Fibroblast of villous mesenchyme (primary cell): ENCODE results near the gene TRIML1. TPM values are rescaled to one million over a fixed set of nuclear protein-coding genes. Genes with fewer than 3 reads are reported as not detected.

Experiments
- DNase-seq: peaks from one replicate; pipeline ENCODE4 v3.0.0-alpha.2; 2010; ENCODE audit warnings: low read depth
- H3K4me3 ChIP-seq: 2 replicates; pipeline ENCODE4 v1.5.1; 2011; ENCODE audit warnings: low read depth, mild to moderate bottlenecking, low read length
- total RNA-seq: library from RNA; depleted of rRNA; stranded (reverse); fragments of >200 nt; gene quantifications from 2 replicates; pipeline ENCODE4 v1.2.3, GENCODE V29; 2012
- TF ChIP-seq, protein P1 (sequence below): IDR thresholded peaks from 2 replicates; pipeline ENCODE4 v1.5.1; 2012; ENCODE audit warnings: low read depth, mild to moderate bottlenecking, low read length; ENCODE audit not compliant: insufficient read depth

The TRIML1 gene
- total RNA-seq, 1 donor: not detected

DNA sequence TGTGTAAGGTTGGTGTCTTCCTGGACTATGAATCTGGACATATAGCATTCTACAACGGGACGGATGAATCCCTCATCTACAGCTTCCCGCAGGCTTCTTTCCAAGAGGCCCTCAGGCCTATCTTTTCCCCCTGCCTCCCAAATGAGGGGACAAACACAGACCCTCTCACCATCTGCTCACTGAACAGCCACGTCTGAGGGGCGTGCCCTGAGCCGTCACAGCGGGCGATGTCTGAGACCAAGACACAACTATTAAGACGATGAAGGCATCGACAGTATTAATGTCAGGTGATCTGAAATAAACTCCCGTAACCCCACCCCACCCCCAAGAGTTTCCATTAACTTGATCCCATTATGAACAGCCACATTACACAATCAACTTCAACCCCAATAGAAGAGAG lies 7.9 kb downstream of the TRIML1 start:
- TF ChIP-seq, protein P1, sequence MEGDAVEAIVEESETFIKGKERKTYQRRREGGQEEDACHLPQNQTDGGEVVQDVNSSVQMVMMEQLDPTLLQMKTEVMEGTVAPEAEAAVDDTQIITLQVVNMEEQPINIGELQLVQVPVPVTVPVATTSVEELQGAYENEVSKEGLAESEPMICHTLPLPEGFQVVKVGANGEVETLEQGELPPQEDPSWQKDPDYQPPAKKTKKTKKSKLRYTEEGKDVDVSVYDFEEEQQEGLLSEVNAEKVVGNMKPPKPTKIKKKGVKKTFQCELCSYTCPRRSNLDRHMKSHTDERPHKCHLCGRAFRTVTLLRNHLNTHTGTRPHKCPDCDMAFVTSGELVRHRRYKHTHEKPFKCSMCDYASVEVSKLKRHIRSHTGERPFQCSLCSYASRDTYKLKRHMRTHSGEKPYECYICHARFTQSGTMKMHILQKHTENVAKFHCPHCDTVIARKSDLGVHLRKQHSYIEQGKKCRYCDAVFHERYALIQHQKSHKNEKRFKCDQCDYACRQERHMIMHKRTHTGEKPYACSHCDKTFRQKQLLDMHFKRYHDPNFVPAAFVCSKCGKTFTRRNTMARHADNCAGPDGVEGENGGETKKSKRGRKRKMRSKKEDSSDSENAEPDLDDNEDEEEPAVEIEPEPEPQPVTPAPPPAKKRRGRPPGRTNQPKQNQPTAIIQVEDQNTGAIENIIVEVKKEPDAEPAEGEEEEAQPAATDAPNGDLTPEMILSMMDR: no peak
- DNase-seq: no peak
- H3K4me3 ChIP-seq: no peak overlapping the region

DNA sequence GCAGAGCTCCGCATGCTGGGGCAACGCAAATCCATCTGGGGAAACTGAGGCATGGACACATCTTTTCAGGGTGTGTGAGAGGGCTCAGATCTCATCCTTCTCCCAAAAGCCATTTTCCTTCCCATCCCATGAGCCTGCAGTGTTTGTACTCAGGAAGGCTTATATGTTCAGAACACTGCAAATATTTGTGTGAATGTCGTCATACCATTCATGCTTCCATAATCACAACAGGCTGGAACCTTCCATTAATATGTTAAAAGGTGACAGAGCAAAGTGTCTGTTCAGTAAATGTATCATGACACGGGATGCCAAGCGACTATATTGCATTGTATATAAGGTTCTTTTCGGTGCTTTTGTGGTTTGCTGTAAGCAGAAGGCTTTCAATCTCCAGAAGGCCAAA lies 8.5 kb downstream of the TRIML1 start:
- H3K4me3 ChIP-seq: no peak overlapping the region
- DNase-seq: no peak
- TF ChIP-seq, protein P1: no peak

DNA sequence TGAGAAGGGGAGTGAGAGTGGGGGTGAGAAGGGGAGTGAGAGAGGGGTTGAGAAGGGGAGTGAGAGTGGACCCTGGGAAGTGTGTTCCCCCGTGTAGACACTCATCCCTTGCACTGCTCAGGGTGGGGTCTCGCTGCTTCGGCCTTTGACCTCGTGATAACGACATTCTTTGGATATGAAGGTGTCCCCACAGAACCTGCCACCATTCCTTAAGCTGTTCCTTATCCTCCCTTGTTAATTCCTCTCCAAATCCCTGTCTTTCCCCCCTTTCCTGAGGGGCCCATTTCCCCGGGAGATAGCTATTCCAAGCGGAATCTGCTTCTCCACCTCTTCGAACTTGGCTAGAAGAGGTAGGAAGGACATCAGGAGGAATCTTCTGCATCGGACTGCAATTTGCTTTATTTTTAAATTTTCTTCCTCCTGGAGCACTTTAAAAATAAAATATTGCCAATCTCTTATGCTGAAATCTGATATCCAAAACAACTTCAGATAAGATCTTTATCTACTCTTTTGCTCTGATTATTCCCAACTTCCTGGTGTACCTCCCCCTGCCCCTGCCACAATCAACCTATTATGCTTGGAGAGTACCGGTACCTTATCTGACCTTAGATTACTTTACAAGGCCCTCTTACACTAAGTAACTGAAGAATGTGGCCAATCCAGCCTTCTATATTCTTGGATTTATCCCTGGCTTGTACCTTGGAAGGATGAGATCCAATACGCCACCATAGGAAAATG lies 15.6 kb downstream of the TRIML1 start:
- no peak overlapping the region for H3K4me3 ChIP-seq
- no peak for DNase-seq
- TF ChIP-seq, protein P1: no peak

DNA sequence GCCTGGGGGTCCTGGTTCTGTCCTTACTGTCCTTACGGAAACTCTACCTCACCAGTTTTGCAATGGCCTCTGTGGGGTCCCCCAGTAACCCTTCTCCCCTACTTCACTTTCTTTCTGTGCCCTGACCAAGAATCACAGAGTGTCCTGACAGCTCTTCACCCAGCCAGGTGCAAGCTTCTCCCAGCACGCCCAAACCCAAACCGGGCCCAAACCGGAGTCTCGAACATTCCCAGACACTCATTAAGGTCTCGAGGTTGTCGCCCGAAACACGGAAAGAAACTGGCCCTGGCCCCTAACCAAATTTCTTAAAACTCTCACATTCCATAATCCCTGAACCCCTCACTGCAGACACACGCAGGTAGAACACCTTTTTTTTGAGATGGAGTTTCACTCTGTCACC lies 19.1 kb downstream of the TRIML1 start:
- TF ChIP-seq, protein P1: no peak
- H3K4me3 ChIP-seq: no peak overlapping the region
- DNase-seq: no peak

DNA sequence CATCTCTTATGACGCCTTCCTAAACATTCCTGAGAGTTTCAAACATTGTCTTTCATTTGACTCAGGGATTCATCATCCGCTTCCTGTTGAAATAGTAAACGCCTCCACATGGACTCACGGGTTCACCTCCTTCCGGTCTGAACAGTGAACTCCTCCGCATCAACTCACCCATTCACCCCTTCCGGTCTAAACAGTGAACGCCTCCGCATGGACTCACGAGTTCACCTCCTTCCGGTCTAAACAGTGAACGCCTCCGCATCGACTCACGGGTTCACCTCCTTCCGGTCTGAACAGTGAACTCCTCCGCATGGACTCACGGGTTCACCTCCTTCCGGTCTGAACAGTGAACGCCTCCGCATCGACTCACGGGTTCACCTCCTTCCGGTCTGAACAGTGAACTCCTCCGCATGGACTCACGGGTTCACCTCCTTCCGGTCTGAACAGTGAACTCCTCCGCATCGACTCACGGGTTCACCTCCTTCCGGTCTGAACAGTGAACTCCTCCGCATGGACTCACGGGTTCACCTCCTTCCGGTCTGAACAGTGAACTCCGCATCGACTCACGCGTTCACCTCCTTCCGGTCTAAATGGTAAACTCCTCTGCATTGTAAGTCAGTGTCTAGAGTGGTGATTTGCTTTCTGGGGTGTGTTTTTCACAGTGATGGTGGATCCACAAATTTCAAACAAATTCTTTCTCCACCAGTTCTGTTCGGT lies 20.4 kb downstream of the TRIML1 start:
- H3K4me3 ChIP-seq: peak overlapping the region; percentile 29
- DNase-seq: peak; percentile 36

DNA sequence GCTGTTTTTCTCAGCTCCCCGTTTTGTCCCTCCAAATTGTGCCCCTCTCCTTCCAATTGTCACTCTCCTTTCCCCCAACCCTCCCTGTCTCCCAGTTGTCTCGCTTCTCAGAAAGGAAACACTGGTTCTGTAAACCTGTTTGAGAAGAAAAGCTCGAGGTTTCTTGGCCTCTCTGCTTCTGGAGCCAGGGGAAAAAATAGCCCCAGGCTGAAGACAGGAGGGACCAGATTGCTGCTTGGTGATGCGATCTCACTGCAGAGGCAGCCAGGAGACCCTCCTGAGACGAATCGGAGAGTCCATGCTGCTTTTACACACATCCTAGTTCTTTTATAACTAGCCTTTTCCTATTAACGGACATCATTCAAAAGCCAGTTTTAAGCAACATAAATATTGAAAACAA lies 21.2 kb downstream of the TRIML1 start:
- DNase-seq: no peak
- peak overlapping the region; percentile 29 for H3K4me3 ChIP-seq
- TF ChIP-seq, protein P1: no peak

DNA sequence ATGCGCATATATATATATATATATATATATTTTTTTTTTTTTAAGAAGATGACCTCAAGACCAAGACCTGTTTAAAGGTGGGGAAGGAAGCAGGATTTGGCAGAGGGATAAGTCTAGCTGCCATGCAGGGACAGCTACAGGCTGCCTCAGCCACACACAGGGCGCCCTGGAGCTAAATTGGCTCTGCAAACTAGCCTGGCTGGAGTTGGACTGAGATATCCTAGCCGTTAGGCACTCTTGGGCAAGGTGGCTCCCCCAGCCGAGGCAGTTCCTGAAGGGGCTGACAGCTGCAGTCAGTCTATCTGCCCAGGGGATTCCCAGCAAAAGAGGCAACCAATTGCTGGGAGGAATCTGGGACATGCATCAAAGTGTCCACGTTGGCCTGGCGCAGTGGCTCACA lies 21.9 kb downstream of the TRIML1 start:
- TF ChIP-seq, protein P1: no peak
- H3K4me3 ChIP-seq: no peak overlapping the region
- DNase-seq: no peak
